ENCODE data around the gene KRT85. TPM values are rescaled to one million over a fixed set of nuclear protein-coding genes. Genes with fewer than 3 reads are reported as not detected.
A peak's percentile ranks its signal among the peaks of the same experiment; 100 is the strongest.

KRT85 gene
- total RNA-seq, 8 experiments from 2014 or later = 0.08 to 9.3 (median 0.14) TPM; not detected in 3

DNA sequence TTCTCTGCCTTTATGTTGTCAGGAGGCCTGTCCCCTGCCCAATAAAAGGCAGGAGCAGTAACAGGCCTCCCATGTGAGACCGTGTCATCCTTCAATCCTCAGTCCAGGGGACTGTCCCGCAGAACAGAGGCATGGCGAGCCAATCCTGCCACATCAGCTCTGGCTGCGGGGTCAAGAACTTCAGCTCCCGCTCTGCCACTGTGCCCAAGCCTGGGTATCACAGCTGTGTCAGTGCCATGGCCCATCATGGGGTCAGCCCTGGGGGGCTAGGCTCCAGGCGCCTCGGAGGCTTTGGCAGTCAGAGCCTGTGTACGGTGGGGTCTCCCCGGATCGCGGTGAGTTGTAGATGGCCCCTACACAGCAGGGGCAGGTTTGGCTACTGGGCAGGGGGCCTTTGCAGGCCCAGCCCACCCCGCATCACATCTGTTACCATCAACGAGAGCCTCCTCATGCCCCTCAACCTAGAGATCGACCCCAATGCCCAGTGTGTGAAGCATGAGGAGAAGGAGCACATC is 26.2 kb downstream of the KRT85 start:
- Histone ChIP-seq H3K27ac (no peak overlapping the region), H3K4me3 (no peak overlapping the region), H3K4me1 (replicated peaks in 1 of 2) (no peaks in the 10 kb centered on the region)
- 52 to 100% (median 78%) methylated on average over 1 to 12 of the region's 14 CpGs; no CpG with 5 or more reads in 5 of the 10 experiments for WGBS, 10 experiments
- ATAC-seq (replicated peaks in 6 of 8) = no peak
- in situ Hi-C loops (cut with MboI; ENCODE audit: low pct_unique_long_range_greater_than_20kb in 2 of 9, low sequenced_read_pairs in 9 of 9, unreplicated experiment in 9 of 9) = no loop called here

DNA sequence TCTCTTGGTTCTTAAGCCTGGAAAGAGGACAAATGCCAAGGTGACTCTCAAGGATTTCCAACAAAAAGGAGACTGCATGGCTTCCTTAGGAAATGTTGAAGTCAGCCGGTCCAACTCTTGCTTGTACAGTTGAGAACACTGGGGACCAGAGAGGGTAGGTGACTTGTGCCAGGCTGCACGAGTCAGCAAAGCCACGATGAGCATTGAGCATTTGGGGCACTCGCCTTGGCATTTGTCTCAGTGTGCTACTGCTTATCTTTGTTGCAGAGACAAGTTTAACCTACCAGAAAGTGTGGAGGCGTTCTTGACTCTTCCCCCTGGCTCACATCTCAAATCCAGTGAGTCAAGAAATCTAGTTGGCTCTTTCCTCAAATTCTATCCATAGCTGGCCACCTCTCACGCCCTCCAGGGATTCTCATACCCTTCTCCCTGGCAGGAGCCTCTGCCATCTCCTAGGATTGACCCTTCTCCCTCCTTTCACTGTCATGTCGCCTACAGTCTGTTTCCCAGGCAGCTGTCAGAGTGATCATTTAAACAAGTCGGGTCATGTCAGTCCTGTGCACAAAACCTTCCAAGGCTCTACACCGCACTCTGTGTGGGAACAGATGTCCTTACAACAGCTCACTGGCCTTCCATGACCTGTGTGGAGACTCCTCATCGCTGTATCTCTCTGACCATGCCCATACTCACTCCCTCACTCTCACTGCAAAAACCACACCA is 28.9 kb downstream of the KRT85 start:
- no peak overlapping the region for H3K27ac ChIP-seq
- no peak for ATAC-seq (replicated peaks in 6 of 8)
- no peak overlapping the region for H3K4me3 ChIP-seq
- 20 to 100% (median 73%) methylated on average over 1 to 8 of the region's 10 CpGs; no CpG with 5 or more reads in 1 of the 10 experiments for WGBS, 10 experiments
- in situ Hi-C loops (cut with MboI; ENCODE audit: low pct_unique_long_range_greater_than_20kb in 2 of 9, low sequenced_read_pairs in 9 of 9, unreplicated experiment in 9 of 9) = no loop called here
- H3K4me1 ChIP-seq (replicated peaks in 1 of 2) = no peaks in the 10 kb centered on the region

DNA sequence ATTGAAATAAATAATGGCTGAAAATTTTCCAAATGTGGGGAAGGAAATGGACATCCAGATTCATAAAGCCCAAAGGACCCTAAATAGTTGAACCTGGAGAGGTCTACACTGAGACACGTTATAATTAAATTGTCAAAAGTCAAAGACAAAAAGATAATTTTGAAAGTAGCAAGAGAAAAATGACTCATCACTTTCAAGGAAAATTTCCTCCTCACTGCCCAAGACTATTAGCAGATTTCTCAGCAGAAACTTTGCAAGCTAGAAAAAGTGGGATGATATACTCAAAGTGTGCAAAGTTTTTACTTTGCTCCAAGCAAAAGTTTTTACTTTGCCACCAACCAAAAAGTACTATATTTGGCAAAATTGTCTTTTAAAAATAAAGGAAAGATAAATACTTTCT is 30.2 kb downstream of the KRT85 start:
- in situ Hi-C loops (cut with MboI; ENCODE audit: low pct_unique_long_range_greater_than_20kb in 2 of 9, low sequenced_read_pairs in 9 of 9, unreplicated experiment in 9 of 9) = no loop called here
- no peak for ATAC-seq (replicated peaks in 6 of 8)
- no peak overlapping the region for H3K27ac ChIP-seq
- H3K4me1 ChIP-seq (replicated peaks in 1 of 2) = no peaks in the 10 kb centered on the region
- H3K4me3 ChIP-seq = no peak overlapping the region
- WGBS, 10 experiments = 0 to 67% (median 40%) methylated on average over 1 of the region's 1 CpG

DNA sequence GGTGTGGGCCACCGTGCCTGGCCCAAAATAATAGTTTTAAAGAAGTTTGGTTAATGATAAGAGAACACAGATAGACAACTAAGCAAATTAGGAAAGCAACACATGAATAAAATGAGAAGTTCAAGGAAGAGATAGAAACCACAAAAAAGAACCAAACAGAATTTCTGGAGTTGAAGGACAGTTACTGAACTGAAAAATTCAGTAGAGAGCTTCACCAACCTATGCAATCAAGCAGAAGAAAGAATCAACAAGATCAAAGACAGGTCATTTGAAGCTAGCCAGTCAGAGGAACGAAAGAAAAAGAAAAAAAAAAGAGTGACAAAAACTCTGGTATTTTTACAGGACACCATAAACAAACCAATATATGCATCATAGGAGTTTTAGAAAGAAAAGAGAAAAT is 30.6 kb downstream of the KRT85 start:
- Histone ChIP-seq H3K27ac (no peak overlapping the region), H3K4me3 (no peak overlapping the region), H3K4me1 (replicated peaks in 1 of 2) (no peaks in the 10 kb centered on the region)
- 0 to 86% (median 58%) methylated on average over 1 to 2 of the region's 2 CpGs for WGBS, 10 experiments
- no peak for ATAC-seq (replicated peaks in 6 of 8)
- in situ Hi-C loops (cut with MboI; ENCODE audit: low pct_unique_long_range_greater_than_20kb in 2 of 9, low sequenced_read_pairs in 9 of 9, unreplicated experiment in 9 of 9) = no loop called here

DNA sequence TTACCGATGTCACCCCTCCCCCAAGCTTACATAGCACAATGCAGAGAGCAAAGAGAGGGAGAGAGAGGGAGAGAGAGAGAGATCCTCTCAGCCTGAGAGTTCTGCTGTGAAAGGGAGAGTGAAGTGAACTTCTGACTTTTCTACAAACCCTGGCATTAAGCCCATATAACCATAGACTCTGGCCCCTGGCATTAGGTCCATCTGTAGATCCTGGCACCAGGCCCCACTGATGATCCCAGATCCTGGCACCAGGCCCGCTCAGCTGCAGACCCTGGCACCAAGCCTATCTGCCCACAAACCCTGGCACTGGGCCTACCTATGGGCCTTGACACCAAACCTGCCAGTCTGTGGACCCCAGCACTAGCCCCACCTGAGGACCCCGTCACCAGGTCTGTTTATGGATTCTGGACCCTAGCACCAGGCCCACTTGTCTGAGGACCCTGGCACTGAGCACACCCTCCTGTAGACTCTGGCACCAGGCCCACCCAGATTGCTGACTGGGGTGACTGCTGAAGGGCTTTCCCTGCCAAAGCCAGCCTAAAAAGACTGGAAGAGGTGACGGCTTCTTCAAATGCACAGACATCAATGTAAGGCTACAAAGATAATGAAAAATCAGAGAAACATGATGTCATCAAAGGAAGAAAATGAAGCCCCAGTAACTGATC is 31.6 kb downstream of the KRT85 start:
- Histone ChIP-seq H3K4me1 (replicated peaks in 1 of 2) (no peaks in the 10 kb centered on the region), H3K4me3 (no peak overlapping the region), H3K27ac (no peak overlapping the region)
- in situ Hi-C loops (cut with MboI; ENCODE audit: low pct_unique_long_range_greater_than_20kb in 2 of 9, low sequenced_read_pairs in 9 of 9, unreplicated experiment in 9 of 9) = no loop called here
- ATAC-seq (replicated peaks in 6 of 8) = no peak
- 40 to 100% (median 72%) methylated on average over 1 to 4 of the region's 4 CpGs for WGBS, 10 experiments

DNA sequence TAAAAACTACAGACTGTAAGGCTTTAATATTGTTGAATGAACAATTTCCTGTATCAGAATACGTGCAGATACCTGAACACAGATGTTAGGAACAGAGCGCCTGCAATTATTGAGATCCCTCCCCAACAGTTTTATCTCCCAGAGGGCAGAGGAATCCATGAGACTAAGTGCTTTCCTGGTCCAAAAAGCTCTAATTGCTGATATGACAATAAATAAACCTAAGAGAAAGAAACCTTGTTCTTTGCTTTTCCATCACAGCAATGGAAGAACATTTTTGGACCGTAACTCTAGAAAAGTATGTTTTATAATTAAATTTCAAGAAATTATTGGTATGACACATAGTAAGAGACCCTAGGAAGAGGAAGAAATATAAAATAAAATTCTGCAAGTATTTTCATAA is 33.1 kb downstream of the KRT85 start:
- in situ Hi-C loops (cut with MboI; ENCODE audit: low pct_unique_long_range_greater_than_20kb in 2 of 9, low sequenced_read_pairs in 9 of 9, unreplicated experiment in 9 of 9) = no loop called here
- no peaks in the 10 kb centered on the region for H3K4me1 ChIP-seq (replicated peaks in 1 of 2)
- ATAC-seq (replicated peaks in 6 of 8) = no peak
- no peak overlapping the region for H3K4me3 ChIP-seq
- 33 to 96% (median 90%) methylated on average over 2 to 3 of the region's 3 CpGs; no CpG with 5 or more reads in 1 of the 10 experiments for WGBS, 10 experiments
- H3K27ac ChIP-seq = no peak overlapping the region

DNA sequence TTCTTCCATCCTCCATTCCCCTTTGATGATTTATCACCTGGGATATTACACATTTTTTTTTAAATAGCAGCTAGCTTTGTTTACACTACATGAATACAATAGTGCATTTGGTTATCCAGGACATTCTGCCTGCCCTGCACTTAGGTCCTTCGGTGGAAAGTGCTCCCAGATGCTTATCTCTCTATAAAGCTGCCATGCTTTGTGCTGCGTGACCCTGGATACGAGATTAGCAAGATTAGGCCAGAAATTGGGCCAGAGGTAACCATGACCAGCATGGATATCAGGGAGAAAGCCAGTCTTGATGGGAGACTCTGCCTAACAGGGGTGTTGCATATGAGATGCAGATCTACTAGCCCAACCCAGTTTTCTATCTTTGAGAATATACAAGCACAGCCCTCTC is 34.0 kb downstream of the KRT85 start:
- 70% methylated on average over 2 of the region's 3 CpGs; no CpG with 5 or more reads in 9 of the 10 experiments for WGBS, 10 experiments
- peak in 2 of 8 experiments; percentile 20 to 52 for ATAC-seq (replicated peaks in 6 of 8)
- in situ Hi-C loops (cut with MboI; ENCODE audit: low pct_unique_long_range_greater_than_20kb in 2 of 9, low sequenced_read_pairs in 9 of 9, unreplicated experiment in 9 of 9) = no loop called here
- Histone ChIP-seq H3K4me3 (no peak overlapping the region), H3K27ac (no peak overlapping the region), H3K4me1 (replicated peaks in 1 of 2) (no peaks in the 10 kb centered on the region)

DNA sequence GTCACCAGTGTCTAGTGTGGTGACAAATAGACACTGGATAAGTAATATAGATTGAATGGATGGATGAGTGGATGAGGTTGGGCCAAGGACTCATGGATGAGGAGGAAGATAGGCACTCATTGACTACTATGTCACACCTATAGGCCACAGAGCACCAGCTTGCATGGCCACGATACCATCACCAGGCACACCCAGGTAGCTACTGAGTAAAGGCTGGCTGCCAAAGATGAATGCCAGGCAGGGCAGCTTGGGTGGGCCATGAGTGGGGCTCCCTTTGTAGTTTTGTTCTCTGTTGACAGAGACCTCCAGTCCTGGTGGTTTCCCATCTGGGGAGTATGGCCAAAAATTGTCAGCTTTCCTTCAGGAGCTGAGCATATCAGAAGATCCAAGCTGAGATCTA is 34.9 kb downstream of the KRT85 start:
- no peak overlapping the region for H3K4me3 ChIP-seq
- 73 to 100% (median 100%) methylated on average over 1 of the region's 1 CpG; no CpG with 5 or more reads in 7 of the 10 experiments for WGBS, 10 experiments
- H3K4me1 ChIP-seq (replicated peaks in 1 of 2) = no peaks in the 10 kb centered on the region
- no peak overlapping the region for H3K27ac ChIP-seq
- in situ Hi-C loops (cut with MboI; ENCODE audit: low pct_unique_long_range_greater_than_20kb in 2 of 9, low sequenced_read_pairs in 9 of 9, unreplicated experiment in 9 of 9) = no loop called here
- no peak for ATAC-seq (replicated peaks in 6 of 8)

DNA sequence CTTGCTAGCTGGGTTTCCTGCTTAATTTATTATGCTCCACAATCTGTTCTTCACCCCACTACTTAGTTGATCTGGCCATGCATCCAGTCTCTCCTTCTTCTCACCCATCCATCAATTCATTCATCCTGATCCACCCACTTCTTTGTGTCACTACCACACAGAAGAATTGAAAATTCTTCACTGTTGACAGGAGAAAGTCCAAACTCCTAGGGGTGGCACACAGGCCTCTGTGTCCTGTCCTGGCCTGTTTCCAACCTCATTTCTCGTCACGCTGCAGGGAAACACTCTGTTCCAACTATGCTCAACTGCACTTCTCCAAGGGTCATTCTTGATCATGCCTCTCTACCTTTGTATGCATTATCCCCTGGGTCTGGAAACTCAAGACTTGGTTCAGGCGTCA is 35.4 kb downstream of the KRT85 start:
- no peak for ATAC-seq (replicated peaks in 6 of 8)
- H3K4me1 ChIP-seq (replicated peaks in 1 of 2) = no peaks in the 10 kb centered on the region
- WGBS, 10 experiments = 40 to 100% (median 86%) methylated on average over 1 to 3 of the region's 3 CpGs; no CpG with 5 or more reads in 3 of the 10 experiments
- H3K27ac ChIP-seq = no peak overlapping the region
- H3K4me3 ChIP-seq = no peak overlapping the region
- in situ Hi-C loops (cut with MboI; ENCODE audit: low pct_unique_long_range_greater_than_20kb in 2 of 9, low sequenced_read_pairs in 9 of 9, unreplicated experiment in 9 of 9) = no loop called here

DNA sequence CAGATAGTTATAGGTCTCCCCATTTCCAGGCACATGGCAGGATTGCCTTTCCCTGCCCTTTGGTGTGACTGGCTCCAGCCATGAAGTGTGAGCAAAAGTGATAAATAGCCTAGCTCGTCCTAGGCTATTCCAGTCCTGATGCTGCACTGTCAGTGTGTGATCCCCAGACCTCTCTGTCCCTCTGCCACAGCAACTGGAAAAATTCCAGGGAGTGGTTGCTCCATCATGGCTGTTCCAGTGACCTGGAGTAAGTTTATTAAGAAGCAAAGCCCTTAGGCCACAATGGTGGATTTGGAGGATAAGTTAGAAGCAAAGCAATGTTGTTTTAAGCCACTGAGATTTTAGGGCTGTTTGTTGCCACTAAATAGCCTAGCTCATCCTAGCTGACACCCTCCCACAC is 36.2 kb downstream of the KRT85 start:
- in situ Hi-C loops (cut with MboI; ENCODE audit: low pct_unique_long_range_greater_than_20kb in 2 of 9, low sequenced_read_pairs in 9 of 9, unreplicated experiment in 9 of 9) = no loop called here
- H3K27ac ChIP-seq = no peak overlapping the region
- ATAC-seq (replicated peaks in 6 of 8) = no peak
- H3K4me1 ChIP-seq (replicated peaks in 1 of 2) = no peaks in the 10 kb centered on the region
- 0 to 71% (median 0%) methylated on average over 1 of the region's 1 CpG; no CpG with 5 or more reads in 7 of the 10 experiments for WGBS, 10 experiments
- H3K4me3 ChIP-seq = no peak overlapping the region

DNA sequence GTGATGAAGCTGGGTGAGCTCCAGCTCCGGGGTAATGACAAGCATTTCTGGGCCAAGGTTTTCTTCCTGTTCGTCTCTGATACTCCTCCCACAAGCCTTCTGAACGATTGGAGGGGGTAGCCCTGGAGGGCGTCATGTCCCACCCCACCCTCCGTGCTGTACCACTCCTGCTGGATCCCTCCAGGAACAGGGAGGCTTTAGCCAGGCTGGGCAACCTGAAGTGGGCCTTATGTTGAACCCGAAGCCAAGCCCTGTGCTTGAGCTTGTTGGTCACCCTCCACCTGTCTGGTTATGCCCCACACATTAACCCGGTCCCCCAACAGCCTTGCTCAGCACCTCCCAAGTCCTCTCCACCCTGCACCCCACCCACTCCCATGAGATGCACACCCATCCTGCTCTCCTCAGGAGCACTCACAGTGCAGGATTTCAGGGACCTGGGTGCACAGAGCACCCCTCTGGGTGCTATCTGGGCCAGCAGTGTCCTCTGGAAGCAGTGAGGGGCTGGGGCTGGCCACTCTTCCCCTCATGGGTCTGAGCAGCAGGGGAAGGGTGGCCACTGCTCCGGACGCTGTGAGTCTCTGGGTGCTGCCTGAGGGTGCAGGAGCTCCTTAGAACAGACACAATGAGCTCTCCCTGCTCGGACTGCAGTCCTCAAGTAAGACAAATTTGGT is 39.3 kb downstream of the KRT85 start:
- Histone ChIP-seq H3K27ac (no peak overlapping the region), H3K4me3 (no peak overlapping the region), H3K4me1 (replicated peaks in 1 of 2) (no peaks in the 10 kb centered on the region)
- WGBS, 10 experiments = 42 to 83% (median 68%) methylated on average over 1 to 6 of the region's 10 CpGs; no CpG with 5 or more reads in 3 of the 10 experiments
- peak in 1 of 8 experiments; percentile 13 for ATAC-seq (replicated peaks in 6 of 8)
- in situ Hi-C loops (cut with MboI; ENCODE audit: low pct_unique_long_range_greater_than_20kb in 2 of 9, low sequenced_read_pairs in 9 of 9, unreplicated experiment in 9 of 9) = loop anchor here in 2 of 9 experiments (10.0 kb wide), 1 partner anchor 173 kb away; no protein-coding TSS in a partner anchor

DNA sequence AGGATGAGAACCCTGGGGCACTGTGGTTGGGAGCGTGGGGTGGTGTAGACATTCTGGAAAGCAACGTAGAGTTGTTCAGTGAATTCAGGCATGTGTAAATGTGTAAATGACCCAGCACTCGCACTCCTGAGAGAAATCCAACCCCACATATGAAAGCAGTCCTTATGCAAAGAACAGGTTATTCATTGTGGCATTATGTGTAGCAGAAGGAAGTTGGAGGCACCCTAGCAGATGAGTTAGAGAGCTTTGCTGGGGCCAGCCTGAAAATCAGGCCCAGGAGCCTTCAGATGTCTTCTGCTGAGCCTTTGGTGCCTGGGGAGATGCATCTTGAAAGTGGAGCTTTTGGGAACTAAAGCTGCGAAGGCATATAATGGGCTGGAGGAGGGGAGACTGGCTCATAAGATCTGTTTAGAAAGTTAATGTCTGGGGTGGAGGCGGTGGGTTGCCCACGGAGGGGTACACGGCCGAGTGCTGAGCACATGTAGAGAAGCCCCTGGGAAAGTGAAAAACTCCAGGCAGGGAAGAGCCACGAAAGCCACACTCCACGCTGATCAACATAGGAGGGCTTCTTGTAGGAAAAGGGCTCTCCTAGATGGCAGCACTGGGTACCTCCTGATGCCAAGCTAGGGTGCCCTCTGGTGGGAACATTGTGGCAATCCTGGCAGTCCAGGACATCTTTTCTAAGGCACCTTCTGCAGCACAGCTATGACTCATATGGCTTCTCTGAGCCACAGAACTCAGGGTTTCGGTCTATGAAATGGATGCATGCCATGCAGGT is 40.0 kb downstream of the KRT85 start:
- 0 to 83% (median 14%) methylated on average over 1 to 9 of the region's 11 CpGs; no CpG with 5 or more reads in 2 of the 10 experiments for WGBS, 10 experiments
- peak in 5 of 8 experiments; percentile 61 to 99 (median 88) for ATAC-seq (replicated peaks in 6 of 8)
- H3K4me1 ChIP-seq (replicated peaks in 1 of 2) = no peaks in the 10 kb centered on the region
- no peak overlapping the region for H3K4me3 ChIP-seq
- no peak overlapping the region for H3K27ac ChIP-seq
- in situ Hi-C loops (cut with MboI; ENCODE audit: low pct_unique_long_range_greater_than_20kb in 2 of 9, low sequenced_read_pairs in 9 of 9, unreplicated experiment in 9 of 9) = loop anchor here in 2 of 9 experiments (10.0 kb wide), 1 partner anchor 172 kb away; no protein-coding TSS in a partner anchor

All from motor neuron (in vitro differentiated cells).